Endodermal cell (in vitro differentiated cells): Measurements from ENCODE around the gene CDC42EP1. TPM values are rescaled to one million over a fixed set of nuclear protein-coding genes. Genes with fewer than 3 reads are reported as not detected.

ENCODE experiments used
- DNase-seq: peaks from one replicate; pipeline ENCODE4 v3.0.0-alpha.2; 2017
- H3K27ac ChIP-seq: 2 replicates; pipeline ENCODE4 v1.5.1; 2013; ENCODE audit warnings: mild to moderate bottlenecking, low read depth, low read length, moderate library complexity
- H3K27me3 ChIP-seq: 2 replicates; pipeline ENCODE4 v1.6.1; 2013; ENCODE audit warnings: mild to moderate bottlenecking, low read length, moderate library complexity; ENCODE audit not compliant: insufficient read depth, control insufficient read depth, poor library complexity, severe bottlenecking
- H3K36me3 ChIP-seq: 2 replicates; pipeline ENCODE4 v1.7.0; 2013; ENCODE audit warnings: mild to moderate bottlenecking, low read length, moderate library complexity; ENCODE audit not compliant: control insufficient read depth, insufficient read depth
- H3K4me1 ChIP-seq: one replicate; pipeline ENCODE4 v1.7.0; 2013; ENCODE audit warnings: low read length; ENCODE audit not compliant: control insufficient read depth, insufficient read depth
- H3K4me3 ChIP-seq: 2 replicates; pipeline ENCODE4 v1.5.1; 2013; ENCODE audit warnings: mild to moderate bottlenecking, low read length, moderate library complexity
- H3K9ac ChIP-seq: 2 replicates; pipeline ENCODE4 v1.6.1; 2013; ENCODE audit warnings: mild to moderate bottlenecking, low read length, moderate library complexity; ENCODE audit not compliant: poor library complexity, severe bottlenecking; ENCODE audit errors: extremely low read depth
- H3K9me3 ChIP-seq: 2 replicates; pipeline ENCODE4 v1.6.1; 2013; ENCODE audit warnings: mild to moderate bottlenecking, low read length, moderate library complexity; ENCODE audit not compliant: control insufficient read depth
- H3K27ac Mint-ChIP-seq: 2 replicates; pipeline ENCODE4 v1.8.0; 2020; ENCODE audit warnings: mixed read lengths
- H3K27me3 Mint-ChIP-seq: 2 replicates; pipeline ENCODE4 v1.8.0; 2021; ENCODE audit warnings: mild to moderate bottlenecking, mixed read lengths; ENCODE audit not compliant: insufficient read depth
- H3K36me3 Mint-ChIP-seq: 2 replicates; pipeline ENCODE4 v1.8.0; 2020; ENCODE audit warnings: low read depth, mixed read lengths
- H3K4me1 Mint-ChIP-seq: 2 replicates; pipeline ENCODE4 v1.8.0; 2020; ENCODE audit warnings: mixed read lengths
- H3K4me3 Mint-ChIP-seq: 2 replicates; pipeline ENCODE4 v1.8.0; 2020; ENCODE audit warnings: mild to moderate bottlenecking, moderate library complexity, mixed read lengths
- H3K9me3 Mint-ChIP-seq: 2 replicates; pipeline ENCODE4 v1.8.0; 2020; ENCODE audit warnings: mild to moderate bottlenecking, mixed read lengths
- WGBS, 2 experiments: methylation state at CpG; one replicate each; pipeline versions ENCODE4 v1.1.5 to v1.1.7; 2013; ENCODE audit warnings: missing lambda C conversion rate in 2 of 2, mixed read lengths in 1 of 2; ENCODE audit not compliant: insufficient coverage in 1 of 2, insufficient read length in 1 of 2; 5-methylcytosine and 5-hydroxymethylcytosine counted together
- total RNA-seq, 2 donors: library from RNA; stranded (reverse); fragmentation: NEBNext Ultra II Directional in 1 of 2; extraction: Animal tissue kit (Norgen Biotek cat#: 25700) in 1 of 2; gene quantifications; 2 replicates in 1 of 2; 3 replicates in 1 of 2; pipeline ENCODE4 v1.2.1, GENCODE V29; 2021
- TF ChIP-seq, protein P1 (sequence below): fragments of 200-600 bp; sonication (generic); conservative IDR thresholded peaks from 2 replicates; pipeline ENCODE4 v1.5.0; 2021; ENCODE audit warnings: antibody characterized with exemption, mild to moderate bottlenecking

Gene CDC42EP1
- total RNA-seq, 2 donors from 2014 or later: 45.0 to 45.1 TPM

DNA sequence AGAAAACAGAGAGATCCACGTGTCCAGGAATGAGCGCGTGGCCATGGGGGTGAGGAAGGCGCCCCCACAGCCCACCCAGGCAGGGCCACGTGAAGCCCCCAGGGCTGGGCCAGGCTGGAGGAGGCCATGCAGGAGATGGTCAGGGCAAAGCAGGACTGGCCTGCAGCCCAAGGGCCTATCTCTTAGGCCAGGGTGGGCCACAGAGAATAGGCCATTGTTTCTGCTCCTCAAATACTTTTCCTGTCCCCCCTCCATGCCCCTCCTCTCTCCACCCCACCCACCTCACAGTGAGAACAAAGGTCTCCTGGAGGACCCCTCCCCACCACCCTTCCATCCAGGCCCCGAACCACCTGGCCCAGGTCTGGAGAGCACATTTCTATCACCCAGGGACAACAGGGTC lies 8.3 kb upstream of the CDC42EP1 start:
- DNase-seq: no peak
- no peaks in the 10 kb centered on the region for H3K27me3 ChIP-seq
- no peaks in the 10 kb centered on the region for H3K36me3 ChIP-seq
- Mint-ChIP-seq H3K9me3 (no peaks in the 10 kb centered on the region), H3K36me3 (no peaks in the 10 kb centered on the region), H3K27me3 (peaks cover 5% of the 10 kb centered on the region), H3K4me3 (no peak overlapping the region), H3K27ac (peak overlapping the region; percentile 93), H3K4me1 (peaks cover 51% of the 10 kb centered on the region)
- peaks cover 26% of the 10 kb centered on the region for H3K4me1 ChIP-seq
- H3K4me3 ChIP-seq: no peak overlapping the region
- peak overlapping the region; percentile 90 for H3K27ac ChIP-seq
- TF ChIP-seq, protein P1, sequence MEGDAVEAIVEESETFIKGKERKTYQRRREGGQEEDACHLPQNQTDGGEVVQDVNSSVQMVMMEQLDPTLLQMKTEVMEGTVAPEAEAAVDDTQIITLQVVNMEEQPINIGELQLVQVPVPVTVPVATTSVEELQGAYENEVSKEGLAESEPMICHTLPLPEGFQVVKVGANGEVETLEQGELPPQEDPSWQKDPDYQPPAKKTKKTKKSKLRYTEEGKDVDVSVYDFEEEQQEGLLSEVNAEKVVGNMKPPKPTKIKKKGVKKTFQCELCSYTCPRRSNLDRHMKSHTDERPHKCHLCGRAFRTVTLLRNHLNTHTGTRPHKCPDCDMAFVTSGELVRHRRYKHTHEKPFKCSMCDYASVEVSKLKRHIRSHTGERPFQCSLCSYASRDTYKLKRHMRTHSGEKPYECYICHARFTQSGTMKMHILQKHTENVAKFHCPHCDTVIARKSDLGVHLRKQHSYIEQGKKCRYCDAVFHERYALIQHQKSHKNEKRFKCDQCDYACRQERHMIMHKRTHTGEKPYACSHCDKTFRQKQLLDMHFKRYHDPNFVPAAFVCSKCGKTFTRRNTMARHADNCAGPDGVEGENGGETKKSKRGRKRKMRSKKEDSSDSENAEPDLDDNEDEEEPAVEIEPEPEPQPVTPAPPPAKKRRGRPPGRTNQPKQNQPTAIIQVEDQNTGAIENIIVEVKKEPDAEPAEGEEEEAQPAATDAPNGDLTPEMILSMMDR: no peak
- no peaks in the 10 kb centered on the region for H3K9me3 ChIP-seq
- H3K9ac ChIP-seq: peak overlapping the region; percentile 30
- 81% methylated on average over 5 to 6 of the region's 6 CpGs for WGBS, 2 experiments

DNA sequence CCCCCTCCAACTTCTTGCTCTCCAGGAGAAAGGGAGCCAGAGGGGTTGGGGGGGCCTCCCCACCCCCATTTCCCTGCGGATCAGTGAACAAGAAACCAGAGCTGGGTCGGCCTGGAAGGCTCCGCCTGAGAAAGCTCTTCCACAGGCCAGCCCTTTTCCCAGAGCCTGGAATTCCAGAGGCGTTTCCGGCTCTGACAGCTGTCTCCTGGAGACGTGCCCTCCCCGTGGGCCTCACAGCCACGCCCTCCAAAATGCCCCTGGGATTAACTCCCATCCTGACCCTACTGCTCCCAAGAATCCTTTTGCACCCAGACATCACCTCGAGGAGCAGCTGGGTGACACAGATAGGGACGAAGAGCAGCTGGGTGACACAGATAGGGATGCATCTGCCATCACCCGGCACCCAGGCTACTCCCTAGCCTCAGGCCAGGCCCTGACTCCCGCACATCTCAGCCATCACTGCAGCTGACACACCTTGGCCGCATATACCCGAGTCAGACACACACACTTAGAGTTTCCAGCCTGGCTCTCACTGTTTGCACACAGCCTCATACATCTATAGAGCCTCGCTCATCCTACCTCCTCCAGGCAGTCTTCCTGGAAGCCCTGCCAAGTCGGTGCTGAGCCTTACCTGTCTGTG lies 7.6 kb upstream of the CDC42EP1 start:
- DNase-seq: peak; percentile 93
- 49 to 62% methylated on average over 9 to 16 of the region's 16 CpGs for WGBS, 2 experiments
- no peaks in the 10 kb centered on the region for H3K36me3 ChIP-seq
- H3K27me3 ChIP-seq: no peaks in the 10 kb centered on the region
- TF ChIP-seq, protein P1: no peak
- H3K4me3 ChIP-seq: no peak overlapping the region
- Mint-ChIP-seq H3K4me1 (peaks cover 51% of the 10 kb centered on the region), H3K9me3 (no peaks in the 10 kb centered on the region), H3K4me3 (no peak overlapping the region), H3K36me3 (no peaks in the 10 kb centered on the region), H3K27ac (peak overlapping the region; percentile 93), H3K27me3 (peaks cover 10% of the 10 kb centered on the region)
- H3K9ac ChIP-seq: peak overlapping the region; percentile 30
- peak overlapping the region; percentile 90 for H3K27ac ChIP-seq
- H3K9me3 ChIP-seq: no peaks in the 10 kb centered on the region
- H3K4me1 ChIP-seq: peaks cover 27% of the 10 kb centered on the region

DNA sequence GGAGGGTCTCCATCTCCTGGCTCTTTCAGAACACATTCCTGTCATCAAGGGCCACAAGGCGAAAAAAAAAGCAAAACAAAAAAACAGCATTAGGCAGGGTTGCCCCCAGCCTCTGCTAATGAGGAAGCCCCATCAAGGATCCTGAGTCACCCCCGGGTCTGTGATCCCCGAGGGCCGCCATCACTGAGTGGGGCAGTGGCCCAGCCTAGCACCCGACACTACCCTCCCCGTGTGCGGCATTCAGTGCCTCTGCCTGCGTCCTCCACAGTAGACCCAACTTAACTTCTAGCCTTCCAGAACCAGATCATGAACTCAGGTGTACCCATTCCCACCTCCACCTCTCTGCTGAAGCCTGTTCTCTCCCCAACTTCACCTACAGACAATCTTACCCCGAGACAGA lies 6.6 kb upstream of the CDC42EP1 start:
- H3K9ac ChIP-seq: no peak overlapping the region
- DNase-seq: no peak
- H3K4me1 Mint-ChIP-seq: peaks cover 53% of the 10 kb centered on the region
- H3K4me3 ChIP-seq: no peak overlapping the region
- H3K36me3 Mint-ChIP-seq: no peaks in the 10 kb centered on the region
- H3K27ac Mint-ChIP-seq: no peak overlapping the region
- H3K4me3 Mint-ChIP-seq: no peak overlapping the region
- no peaks in the 10 kb centered on the region for H3K36me3 ChIP-seq
- no peaks in the 10 kb centered on the region for H3K27me3 ChIP-seq
- peaks cover 13% of the 10 kb centered on the region for H3K27me3 Mint-ChIP-seq
- no peaks in the 10 kb centered on the region for H3K9me3 Mint-ChIP-seq
- peaks cover 27% of the 10 kb centered on the region for H3K4me1 ChIP-seq
- 89 to 94% methylated on average over 5 to 9 of the region's 9 CpGs for WGBS, 2 experiments
- H3K9me3 ChIP-seq: no peaks in the 10 kb centered on the region
- H3K27ac ChIP-seq: no peak overlapping the region
- TF ChIP-seq, protein P1: no peak
